IPS-18c (cell line): Measurements from ENCODE around the gene SCN1A.

Source experiments
- H3K4me3 ChIP-seq: 2 replicates; pipeline ENCODE4 v1.7.0; 2013; ENCODE audit warnings: low read depth, mild to moderate bottlenecking, low read length, moderate library complexity; ENCODE audit not compliant: insufficient read depth
- H3K9me3 ChIP-seq: one replicate; pipeline ENCODE4 v1.6.1; 2013; ENCODE audit warnings: mild to moderate bottlenecking, low read length, moderate library complexity; ENCODE audit not compliant: control insufficient read depth, insufficient read depth

SCN1A gene

DNA sequence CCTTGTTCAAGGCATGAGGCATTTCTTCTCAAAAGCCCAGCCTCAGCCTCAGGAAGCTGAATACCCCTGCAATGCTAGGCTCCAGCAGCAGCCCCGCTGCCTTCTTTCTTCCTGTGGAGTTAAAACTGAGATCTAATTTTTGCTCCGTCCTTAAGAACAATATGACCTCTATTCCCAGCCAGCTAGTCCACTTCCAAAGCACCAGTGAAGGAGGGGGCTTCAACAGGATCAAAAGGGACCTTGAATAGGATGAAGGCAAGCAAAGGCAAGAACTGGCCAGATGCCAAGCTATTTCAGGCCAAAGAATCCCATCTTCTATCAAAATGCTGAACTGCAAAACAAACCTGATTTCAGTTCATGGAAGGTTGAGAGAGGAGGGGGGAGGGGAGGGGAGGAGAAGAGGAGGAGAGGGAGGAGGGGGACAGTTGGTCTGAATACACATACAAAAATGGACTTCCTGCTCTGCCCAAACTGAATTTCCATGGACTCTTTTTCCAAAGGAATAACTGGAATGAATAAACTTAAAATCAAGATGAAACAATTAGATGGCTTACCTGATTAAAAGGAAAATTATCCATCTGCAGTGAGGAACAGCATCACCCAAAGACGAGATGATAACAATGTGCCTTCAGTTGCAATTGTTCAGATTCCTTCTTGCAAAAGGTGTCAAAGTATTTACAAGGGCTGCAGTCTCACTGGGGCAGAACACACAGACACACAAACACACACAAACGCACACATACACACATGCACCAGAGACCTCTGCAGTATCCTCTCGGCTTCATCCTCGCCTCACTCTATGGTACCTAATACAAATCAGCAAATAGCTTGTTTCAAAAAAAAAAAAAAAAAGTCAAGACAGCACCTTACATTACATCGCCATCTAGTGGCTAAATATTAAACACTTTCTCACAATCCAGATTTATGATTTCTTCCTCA lies at the start of gene SCN1A:
TSS of gene SCN1A (minus strand) at position 804 of the 939 bp plus-strand sequence. CDS start 54,399 bp downstream, outside the sequence.
- Histone ChIP-seq H3K9me3 (no peaks in the 10 kb centered on the region), H3K4me3 (no peak within 1 kb of the TSS)

DNA sequence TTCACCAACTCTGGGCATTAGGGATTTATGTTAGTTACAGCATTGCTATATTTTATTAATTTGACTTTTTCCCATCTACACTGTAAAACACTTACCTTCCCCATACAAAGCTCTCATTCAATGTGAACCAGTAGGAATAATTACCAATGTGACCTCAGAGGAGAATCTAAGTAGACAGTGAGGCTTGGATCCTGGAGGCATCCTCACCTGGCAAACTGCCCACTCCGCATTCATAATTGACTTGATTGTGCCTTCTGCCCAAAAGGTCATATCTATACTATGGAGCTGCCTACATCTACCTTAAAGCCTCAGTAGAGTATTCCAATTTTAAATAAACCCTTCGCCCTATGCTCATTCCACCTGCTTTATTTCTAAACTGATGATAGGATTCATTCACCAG lies 45.4 kb upstream of the SCN1A start:
- H3K4me3 ChIP-seq, result no peak overlapping the region
- H3K9me3 ChIP-seq, result no peaks in the 10 kb centered on the region

DNA sequence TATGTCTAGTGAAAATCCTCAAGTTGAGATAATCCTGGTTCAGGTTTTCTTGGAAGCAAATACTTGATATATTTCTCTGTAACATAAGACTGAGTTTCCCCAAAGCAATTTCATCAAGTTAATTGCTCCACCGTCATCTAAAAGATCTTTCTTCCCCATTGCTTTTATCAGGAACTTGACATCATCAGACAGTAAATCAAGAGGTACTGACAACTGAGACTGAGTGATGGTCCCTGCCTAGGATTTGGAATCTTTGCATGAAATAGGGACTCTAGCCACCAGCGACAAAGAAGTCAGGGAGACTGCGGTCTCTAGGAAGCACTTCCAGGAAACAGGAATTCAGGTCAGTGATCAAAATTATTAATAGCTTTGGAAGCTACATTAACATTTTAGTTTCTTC lies 43.4 kb upstream of the SCN1A start:
- no peaks in the 10 kb centered on the region for H3K9me3 ChIP-seq
- no peak overlapping the region for H3K4me3 ChIP-seq

DNA sequence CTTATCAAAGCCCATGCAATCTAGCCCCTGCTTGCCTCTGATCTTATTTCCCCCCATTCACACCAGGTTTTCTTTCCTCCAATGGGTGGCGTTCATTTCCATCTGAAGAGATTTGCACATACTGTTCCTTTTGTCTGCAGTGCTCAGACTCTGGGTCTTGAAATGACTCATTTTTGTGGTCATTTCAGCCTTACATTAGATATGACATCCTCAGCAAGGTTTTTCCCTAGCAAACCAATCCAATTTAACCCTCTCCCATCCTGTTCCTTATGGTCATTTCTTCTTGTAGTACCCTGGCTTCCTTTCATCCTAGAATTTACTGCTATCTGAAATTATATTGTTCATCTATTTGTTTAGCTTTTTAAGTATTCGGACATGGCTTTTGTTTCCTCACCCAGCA lies 42.5 kb upstream of the SCN1A start:
- H3K9me3 ChIP-seq, result no peaks in the 10 kb centered on the region
- H3K4me3 ChIP-seq, result no peak overlapping the region

DNA sequence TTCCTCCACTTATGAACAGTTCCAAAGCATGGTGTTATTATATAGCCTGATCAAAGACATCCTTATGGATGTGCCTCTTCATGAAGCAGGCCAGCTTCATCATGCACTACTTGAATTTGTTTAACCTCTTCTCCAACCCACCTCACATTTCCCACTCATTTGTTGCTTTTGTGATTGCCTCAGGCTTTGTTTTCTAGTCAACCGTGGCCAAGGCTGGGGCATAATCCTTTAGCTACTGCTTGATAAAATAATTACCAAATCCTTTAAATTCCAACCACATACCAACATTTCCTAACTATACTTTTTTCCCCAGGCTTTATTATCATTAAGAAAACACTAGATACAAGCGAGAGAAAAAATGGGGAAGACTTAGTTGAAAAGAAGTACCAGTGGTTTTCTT lies 39.6 kb upstream of the SCN1A start:
- Histone ChIP-seq H3K9me3 (no peaks in the 10 kb centered on the region), H3K4me3 (no peak overlapping the region)

DNA sequence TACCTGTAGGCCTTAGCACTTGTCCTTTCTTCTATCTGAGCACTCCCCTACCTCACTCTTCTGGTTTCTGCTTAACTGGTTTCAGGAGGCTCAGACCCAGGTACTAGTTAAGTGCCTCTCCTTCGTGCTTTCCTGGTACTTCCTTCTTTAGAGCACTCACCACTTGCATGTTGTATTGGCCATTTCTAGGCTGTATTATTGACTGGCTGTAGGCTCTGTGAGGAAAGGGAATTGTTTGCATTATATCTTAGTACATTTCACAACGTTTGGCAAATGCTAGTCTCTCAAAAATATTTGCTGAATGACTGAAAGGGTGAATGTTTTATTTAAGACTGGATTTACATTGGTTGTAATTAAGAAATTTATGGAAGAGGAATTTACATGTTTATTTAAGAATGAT lies 36.0 kb upstream of the SCN1A start:
- no peak overlapping the region for H3K4me3 ChIP-seq

DNA sequence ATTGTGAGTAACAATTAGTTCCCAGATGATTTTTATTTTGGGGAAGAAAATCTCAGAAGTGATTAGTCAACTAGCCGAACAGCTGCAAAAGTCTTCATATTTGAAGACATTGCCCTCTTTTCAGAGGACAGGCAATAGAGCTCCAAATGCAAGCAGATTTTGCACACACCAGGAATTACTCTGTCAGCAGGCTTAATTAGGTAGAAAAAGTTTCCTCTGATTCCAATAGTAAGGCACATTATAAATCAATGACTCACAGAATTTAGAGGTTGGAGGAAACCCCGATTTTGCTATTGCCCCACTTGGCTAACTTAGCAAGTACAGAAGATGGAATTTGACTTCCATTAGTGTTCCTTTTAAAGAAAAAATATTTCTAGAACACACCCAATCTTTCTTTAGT lies 30.7 kb upstream of the SCN1A start:
- Histone ChIP-seq H3K9me3 (no peaks in the 10 kb centered on the region), H3K4me3 (no peak overlapping the region)

More for the DNA sequence above, 36.0 kb upstream of the SCN1A start:
- H3K9me3 ChIP-seq, result no peaks in the 10 kb centered on the region

DNA sequence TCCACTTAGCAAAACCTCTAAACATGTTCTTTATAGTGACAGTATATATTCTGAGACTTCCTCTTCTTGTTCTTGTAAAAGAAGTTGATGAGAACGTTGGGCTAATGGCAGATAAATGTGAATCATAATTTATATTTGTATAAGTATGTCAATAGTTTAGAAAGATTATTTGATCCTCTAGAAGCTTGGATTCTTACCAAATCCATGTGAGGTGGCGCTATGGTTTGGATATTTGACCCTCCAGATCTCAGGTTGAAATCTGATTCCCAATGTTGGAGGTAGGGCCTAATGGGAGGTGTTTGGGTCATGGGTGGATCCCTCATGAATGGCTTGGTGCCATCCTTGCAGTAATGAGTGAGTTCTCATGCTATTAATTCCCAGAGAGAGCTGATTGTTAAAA lies 29.8 kb upstream of the SCN1A start:
- no peaks in the 10 kb centered on the region for H3K9me3 ChIP-seq
- no peak overlapping the region for H3K4me3 ChIP-seq

DNA sequence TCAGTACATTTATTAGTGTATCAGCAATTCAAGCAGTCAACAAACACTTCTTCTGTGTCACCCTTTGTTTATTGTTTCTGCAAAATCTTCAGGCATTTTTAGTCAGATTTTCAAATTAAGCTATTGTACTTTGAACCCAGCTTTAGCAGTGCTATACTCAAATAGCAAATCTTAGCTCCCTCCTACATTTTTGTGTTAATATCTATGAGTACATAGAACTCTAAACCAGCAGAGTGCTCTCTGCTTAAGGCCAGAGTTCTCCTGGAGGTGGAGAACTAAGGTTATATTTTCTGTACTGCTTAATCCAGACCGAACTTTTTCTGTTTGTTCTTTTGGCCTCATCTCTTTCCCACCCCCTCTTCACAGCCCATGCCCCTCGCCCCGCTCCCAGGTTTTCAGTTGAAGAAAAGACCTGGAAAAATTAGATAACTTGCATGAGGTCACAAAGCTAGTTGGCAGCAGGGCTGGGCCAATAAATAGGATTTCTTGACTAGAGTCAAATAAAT lies 29.2 kb upstream of the SCN1A start:
- H3K4me3 ChIP-seq, result no peak overlapping the region

DNA sequence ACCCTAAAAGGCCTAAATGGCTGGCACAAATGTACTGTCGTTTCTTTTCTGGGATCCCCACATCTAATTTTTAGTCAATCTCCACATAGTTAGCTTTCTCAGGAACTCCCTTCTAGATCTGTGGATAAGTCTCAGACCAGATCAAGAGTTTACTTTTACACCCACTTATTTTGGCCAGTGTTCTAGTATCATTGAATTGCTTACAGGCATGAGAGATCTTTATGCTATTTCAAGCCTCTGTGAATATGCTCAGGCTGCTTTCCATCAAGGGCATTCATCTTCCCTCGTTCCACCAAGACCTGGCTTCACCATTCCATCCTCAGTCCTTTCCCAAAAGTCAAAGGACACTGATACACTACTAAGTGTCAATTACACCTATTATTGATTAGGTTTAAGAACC lies 27.8 kb upstream of the SCN1A start:
- H3K4me3 ChIP-seq, result no peak overlapping the region
- H3K9me3 ChIP-seq, result no peaks in the 10 kb centered on the region

More for the DNA sequence above, 29.2 kb upstream of the SCN1A start:
- H3K9me3 ChIP-seq, result no peaks in the 10 kb centered on the region

DNA sequence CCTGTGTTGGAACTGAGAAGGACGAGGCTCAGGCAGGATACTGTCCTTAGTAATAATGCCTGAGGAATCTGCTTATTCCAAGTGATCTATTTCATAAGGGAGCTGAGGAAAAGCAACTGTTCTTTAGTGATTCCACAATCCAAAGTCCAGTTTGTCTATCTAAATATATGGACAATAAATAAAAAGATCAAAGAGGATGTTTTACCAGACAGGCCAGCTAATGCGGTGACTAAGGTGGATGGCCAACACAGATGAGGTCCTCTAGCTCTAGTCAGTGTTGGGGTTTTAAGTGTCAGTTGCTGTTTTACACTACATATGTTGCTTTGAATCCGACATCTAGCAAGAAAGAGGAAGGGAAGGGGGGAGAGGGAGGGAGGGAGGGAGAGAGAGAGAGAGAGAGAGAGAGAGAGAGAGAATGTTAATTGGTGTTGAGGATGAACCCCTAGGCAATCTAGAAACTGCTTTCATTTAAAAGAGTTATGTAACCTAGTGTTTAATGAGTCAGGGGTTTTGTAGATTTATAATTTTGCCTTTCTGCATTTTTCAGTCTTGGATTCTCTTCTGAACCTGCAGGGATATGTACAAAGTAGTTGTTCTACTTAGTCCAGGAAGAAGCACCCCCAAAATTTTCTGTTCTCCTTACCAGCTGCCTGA lies 27.0 kb upstream of the SCN1A start:
- no peak overlapping the region for H3K4me3 ChIP-seq
- no peaks in the 10 kb centered on the region for H3K9me3 ChIP-seq

DNA sequence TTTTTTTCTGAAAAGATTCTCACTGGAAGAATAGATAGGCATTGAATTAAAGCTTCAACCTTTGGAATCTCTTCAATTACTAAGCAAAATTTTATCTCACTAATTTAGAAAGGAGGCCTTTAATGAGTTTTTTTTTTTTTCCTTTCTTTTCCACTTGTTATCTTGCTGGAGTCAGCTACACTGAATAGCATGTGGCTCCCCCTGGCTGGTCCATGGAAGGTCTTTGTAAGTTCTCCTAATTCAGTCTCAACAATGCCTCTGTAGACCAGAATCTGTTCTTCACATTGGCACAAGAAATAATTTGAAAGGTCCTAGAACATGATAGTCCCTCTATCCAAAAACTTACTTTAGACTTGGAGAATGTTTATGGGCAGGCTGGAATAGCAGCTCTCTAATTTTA lies 24.2 kb upstream of the SCN1A start:
- H3K4me3 ChIP-seq, result no peak overlapping the region

DNA sequence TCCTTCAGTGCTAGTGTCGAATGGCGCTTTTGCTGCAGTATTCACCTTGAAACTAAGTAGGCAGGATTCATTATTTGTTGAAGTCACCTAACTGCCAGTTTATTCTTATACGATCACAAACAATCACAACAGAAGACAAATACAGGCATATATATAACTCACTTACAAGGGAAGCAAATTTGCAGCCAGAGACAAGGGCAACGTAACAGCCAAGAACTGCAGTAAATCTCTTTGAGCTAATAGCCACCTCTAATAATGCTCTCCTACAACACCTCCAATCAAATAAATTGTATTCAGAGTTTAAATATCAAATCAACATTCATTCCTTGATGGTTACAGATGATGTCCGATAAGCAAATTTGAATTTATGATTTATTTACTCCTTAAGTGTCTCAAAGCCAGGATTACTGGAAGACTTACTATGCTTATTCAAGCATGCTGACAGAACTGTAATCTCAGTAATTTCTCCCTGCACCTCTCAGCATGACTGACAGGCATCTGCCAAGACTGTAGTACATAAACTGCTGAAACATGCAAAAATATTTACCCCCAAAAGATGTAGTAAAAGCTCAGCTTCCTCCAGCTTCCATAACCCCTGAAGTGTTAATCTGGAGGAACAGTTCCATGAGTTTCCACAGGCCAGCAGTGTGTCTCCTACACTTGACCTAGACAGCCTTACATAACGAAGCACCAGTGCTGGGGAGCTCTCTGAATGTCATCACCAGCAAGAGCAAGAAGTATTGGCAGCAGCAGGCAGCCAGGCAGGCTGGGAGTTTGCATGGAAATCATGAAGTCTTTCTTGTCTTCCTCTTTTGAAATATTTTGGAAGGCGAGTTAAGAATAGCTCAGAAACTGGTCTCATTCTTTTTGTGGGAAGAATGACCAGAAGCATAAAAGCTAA lies 20.9 kb upstream of the SCN1A start:
- no peaks in the 10 kb centered on the region for H3K9me3 ChIP-seq
- H3K4me3 ChIP-seq, result no peak overlapping the region

More for the DNA sequence above, 24.2 kb upstream of the SCN1A start:
- H3K9me3 ChIP-seq, result no peaks in the 10 kb centered on the region

DNA sequence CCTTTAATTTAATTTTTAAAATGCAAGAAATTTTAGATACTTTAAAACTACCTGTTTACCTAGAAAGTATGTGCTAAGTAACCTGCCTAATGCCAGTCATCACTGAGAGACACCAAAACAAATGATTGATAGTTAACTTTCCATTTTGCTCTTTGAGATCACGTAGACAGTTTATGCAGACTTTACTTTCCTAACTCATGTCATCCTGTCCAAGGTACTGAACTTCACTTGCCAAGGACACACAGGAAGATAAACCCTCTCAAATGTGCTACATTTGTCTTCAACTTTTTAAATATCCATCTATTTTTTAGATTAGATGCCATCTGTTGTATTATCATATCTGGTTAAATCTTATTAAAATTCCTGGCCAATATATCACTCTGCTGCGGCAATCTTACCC lies 20.1 kb upstream of the SCN1A start:
- H3K9me3 ChIP-seq, result no peaks in the 10 kb centered on the region
- H3K4me3 ChIP-seq, result no peak overlapping the region

DNA sequence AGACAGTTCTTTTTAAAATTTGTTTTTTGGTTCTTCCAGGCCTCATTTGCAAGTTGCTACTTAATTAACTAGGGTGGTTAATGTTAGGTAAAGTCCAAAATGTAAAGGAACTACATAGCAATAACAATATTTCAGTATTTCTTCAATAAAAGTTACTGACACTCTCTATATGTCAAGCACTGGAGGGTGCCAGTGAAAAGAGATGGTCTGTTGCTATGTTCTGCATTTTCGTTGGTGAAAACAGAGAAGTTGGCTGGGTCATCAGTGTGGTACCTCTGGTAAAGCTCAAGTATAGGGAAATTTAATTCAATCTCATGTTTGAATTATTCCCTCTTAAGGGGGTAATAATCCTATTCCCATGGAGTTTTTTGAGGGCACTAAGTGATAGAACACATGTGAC lies 16.3 kb upstream of the SCN1A start:
- H3K4me3 ChIP-seq, result no peak overlapping the region
- H3K9me3 ChIP-seq, result no peaks in the 10 kb centered on the region

DNA sequence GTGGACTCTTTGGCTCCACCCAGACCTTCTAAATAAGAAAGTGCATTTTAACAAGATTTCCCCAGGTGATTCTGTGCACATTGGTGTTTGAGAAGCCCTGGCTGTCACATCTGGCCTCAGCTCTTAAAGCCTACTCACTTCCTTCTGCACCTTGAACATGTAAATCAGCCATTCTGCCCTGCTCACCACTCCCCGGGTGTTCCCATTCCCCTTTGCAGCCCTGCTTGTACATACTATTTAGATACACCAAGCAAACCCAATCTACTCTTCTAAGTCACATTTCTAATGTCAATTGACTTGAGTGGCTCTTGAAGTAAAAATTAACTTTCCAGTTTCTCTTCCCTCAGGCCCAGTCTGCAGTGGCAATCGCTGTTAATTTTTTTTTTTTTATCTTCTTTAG lies 13.1 kb upstream of the SCN1A start:
- Histone ChIP-seq H3K9me3 (no peaks in the 10 kb centered on the region), H3K4me3 (no peak overlapping the region)

DNA sequence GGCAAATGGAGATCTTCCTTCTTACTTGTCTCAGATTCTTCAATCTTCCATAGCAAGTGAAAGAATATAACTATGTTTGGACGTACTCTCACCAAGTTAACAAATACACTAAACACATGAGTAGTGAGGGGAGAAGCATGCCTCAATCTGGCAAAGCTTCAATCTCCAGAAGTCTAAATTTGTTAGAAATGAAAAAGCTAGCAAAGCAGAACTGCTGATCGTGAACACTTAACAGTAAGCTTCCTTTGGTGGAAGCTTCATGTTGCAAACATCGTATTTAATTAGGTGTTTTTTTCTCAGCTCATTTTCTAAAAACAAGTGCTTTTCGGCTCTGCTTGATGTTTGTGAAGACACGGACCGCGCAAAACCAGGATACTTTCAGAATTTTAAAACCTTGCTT lies 12.7 kb upstream of the SCN1A start:
- Histone ChIP-seq H3K9me3 (no peaks in the 10 kb centered on the region), H3K4me3 (no peak overlapping the region)
